HG03103 (cell line): ENCODE results near the gene IZUMO3.
"Not testable (repeated sequence)": the region's sequence is repeated elsewhere in the genome, so short reads cannot be mapped to it uniquely, and the experiment has no call there.

ENCODE experiments used
- ATAC-seq: cut with Tn5 transposase; IDR thresholded peaks from one replicate; pipeline ENCODE4 v1.9.1; 2021; ENCODE audit warnings: low read depth; ENCODE audit not compliant: unreplicated experiment

IZUMO3 gene

GRCh38 chr9:24545847-24546522 lies at the start of gene IZUMO3:
Gene IZUMO3, minus strand, starts transcription at chr9:24545897. Its CDS starts 248 bp downstream, at chr9:24545649.
- no peak for ATAC-seq

GRCh38 chr9:24594234-24594850 lies 48.6 kb upstream of the IZUMO3 start:
- no peak for ATAC-seq

GRCh38 chr9:24590432-24590831 lies 44.7 kb upstream of the IZUMO3 start:
- no peak for ATAC-seq

- no peak for ATAC-seq
Observed at GRCh38 chr9:24587883-24588282, 42.2 kb upstream of the IZUMO3 start.

- no peak for ATAC-seq
Observed at GRCh38 chr9:24582146-24583126, 36.7 kb upstream of the IZUMO3 start.

- not testable (repeated sequence) for ATAC-seq
Observed at GRCh38 chr9:24580005-24580404, 34.3 kb upstream of the IZUMO3 start.

- no peak for ATAC-seq
Observed at GRCh38 chr9:24572406-24572805, 26.7 kb upstream of the IZUMO3 start.

- no peak for ATAC-seq
Observed at GRCh38 chr9:24561957-24562356, 16.3 kb upstream of the IZUMO3 start.

- no peak for ATAC-seq
Observed at GRCh38 chr9:24553183-24553552, 7.5 kb upstream of the IZUMO3 start.

- ATAC-seq = no peak
Observed at GRCh38 chr9:24552526-24553182, 7.0 kb upstream of the IZUMO3 start.

- ATAC-seq = no peak
Observed at GRCh38 chr9:24545285-24545684, 412 bp downstream of the IZUMO3 start.

- ATAC-seq = no peak
Observed at GRCh38 chr9:24518545-24518944, 27.2 kb downstream of the IZUMO3 start.

- ATAC-seq = no peak
Observed at GRCh38 chr9:24516463-24516862, 29.2 kb downstream of the IZUMO3 start.

GRCh38 chr9:24509850-24510249 lies 35.8 kb downstream of the IZUMO3 start:
- ATAC-seq = no peak

- ATAC-seq = no peak
Observed at GRCh38 chr9:24504521-24504920, 41.2 kb downstream of the IZUMO3 start.

- no peak for ATAC-seq
Observed at GRCh38 chr9:24502206-24502937, 43.3 kb downstream of the IZUMO3 start.

- no peak for ATAC-seq
Observed at GRCh38 chr9:24500761-24501160, 44.9 kb downstream of the IZUMO3 start.

- no peak for ATAC-seq
Observed at GRCh38 chr9:24498632-24499031, 47.1 kb downstream of the IZUMO3 start.

- ATAC-seq = no peak
Observed at GRCh38 chr9:24497671-24498070, 48.0 kb downstream of the IZUMO3 start.
